Testis (tissue), 2 donors: ENCODE measurements around the gene TBC1D8B.

ENCODE experiments used
- CTCF ChIP-seq, 3 experiments: fragments of 450-650 bp in 2 of 3; fragments of 200-600 bp in 1 of 3; sonication (generic) in 1 of 3; IDR thresholded peaks; one replicate each; pipeline ENCODE4 v1.5.1; 2016 to 2019; ENCODE audit warnings: antibody characterized with exemption in 3 of 3, mild to moderate bottlenecking in 2 of 3, moderate library complexity in 1 of 3
- POLR2A ChIP-seq: fragments of 450-650 bp; IDR thresholded peaks from one replicate; pipeline ENCODE4 v1.6.1; 2017; ENCODE audit warnings: antibody characterized with exemption, mild to moderate bottlenecking, moderate library complexity

DNA sequence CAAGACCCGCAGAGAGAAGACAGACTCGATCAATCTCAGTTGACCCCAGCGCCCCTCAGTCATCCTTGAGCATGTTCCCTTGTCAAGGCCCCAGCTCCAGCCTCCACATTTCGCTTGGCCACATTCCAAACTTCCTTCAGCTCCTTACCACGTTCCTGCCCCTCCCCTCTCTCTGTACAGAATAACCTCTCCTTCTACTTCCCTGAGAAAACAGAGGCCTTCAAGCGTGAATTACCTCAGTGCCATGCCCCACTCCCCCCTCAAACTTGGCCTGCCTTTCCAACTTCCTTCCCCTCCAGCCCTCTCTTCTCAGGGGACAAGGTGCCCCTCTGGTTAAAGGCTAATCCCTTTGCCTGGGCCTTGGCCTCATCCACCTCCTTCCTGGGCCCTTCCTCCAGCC lies 103.9 kb downstream of the TBC1D8B start:
- TF ChIP-seq CTCF (IDR thresholded peaks at IDR 0.05) (no peak), POLR2A (no peak)
